ENCODE results near the gene AKNA.

AKNA gene

DNA sequence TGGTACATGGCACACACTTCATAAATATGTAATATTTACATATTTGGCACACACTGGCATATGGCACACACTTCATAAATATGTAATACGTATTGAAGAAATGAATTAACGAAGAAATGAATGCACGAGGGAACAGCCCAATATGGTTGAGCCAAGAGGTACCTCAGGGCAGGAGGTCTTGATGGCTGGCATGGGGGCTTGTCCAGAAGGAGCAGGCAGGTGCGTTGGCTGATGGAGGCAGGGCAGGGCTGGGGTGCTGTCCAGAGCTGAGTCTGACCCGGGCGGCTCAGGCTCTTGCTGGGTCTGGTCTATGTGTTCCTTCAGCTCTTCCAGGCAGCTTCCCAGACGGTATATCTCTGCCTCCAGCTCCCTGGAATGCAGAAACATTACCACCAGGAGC is 26.2 kb downstream of the AKNA start:
- no peaks in the 10 kb centered on the region for H3K27me3 ChIP-seq (ENCODE audit: insufficient read depth, low read length)
- no peak overlapping the region for H3K9ac ChIP-seq (ENCODE audit: low read length)
- H3K79me2 ChIP-seq (ENCODE audit: insufficient read depth, low read length) = no peaks in the 10 kb centered on the region
- H3K4me3 ChIP-seq (ENCODE audit: low read depth, low read length, poor library complexity, severe bottlenecking) = no peak overlapping the region
- no peaks in the 10 kb centered on the region for H3K9me2 ChIP-seq (ENCODE audit: low read depth, low read length)
- no peaks in the 10 kb centered on the region for H4K20me1 ChIP-seq (ENCODE audit: insufficient read depth, low read length)
- peaks cover 91% of the 10 kb centered on the region for H3K36me3 ChIP-seq (ENCODE audit: insufficient read depth, low read length)
- TF ChIP-seq, protein P1, sequence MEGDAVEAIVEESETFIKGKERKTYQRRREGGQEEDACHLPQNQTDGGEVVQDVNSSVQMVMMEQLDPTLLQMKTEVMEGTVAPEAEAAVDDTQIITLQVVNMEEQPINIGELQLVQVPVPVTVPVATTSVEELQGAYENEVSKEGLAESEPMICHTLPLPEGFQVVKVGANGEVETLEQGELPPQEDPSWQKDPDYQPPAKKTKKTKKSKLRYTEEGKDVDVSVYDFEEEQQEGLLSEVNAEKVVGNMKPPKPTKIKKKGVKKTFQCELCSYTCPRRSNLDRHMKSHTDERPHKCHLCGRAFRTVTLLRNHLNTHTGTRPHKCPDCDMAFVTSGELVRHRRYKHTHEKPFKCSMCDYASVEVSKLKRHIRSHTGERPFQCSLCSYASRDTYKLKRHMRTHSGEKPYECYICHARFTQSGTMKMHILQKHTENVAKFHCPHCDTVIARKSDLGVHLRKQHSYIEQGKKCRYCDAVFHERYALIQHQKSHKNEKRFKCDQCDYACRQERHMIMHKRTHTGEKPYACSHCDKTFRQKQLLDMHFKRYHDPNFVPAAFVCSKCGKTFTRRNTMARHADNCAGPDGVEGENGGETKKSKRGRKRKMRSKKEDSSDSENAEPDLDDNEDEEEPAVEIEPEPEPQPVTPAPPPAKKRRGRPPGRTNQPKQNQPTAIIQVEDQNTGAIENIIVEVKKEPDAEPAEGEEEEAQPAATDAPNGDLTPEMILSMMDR (IDR thresholded peaks at IDR 0.05; ENCODE audit: low read length) = no peak
- TF ChIP-seq EZH2 (IDR thresholded peaks at IDR 0.05; ENCODE audit: borderline replicate concordance, low read length) = no peak
- H3K4me1 ChIP-seq (ENCODE audit: insufficient read depth, low read length, severe bottlenecking) = peaks cover 21% of the 10 kb centered on the region
- H2AFZ ChIP-seq (ENCODE audit: low read length) = no peak overlapping the region
- no peak overlapping the region for H3K27ac ChIP-seq (ENCODE audit: low read depth, low read length, poor library complexity, severe bottlenecking)
- no peaks in the 10 kb centered on the region for H3K9me3 ChIP-seq (ENCODE audit: low read length)
- H3K4me2 ChIP-seq (ENCODE audit: low read length) = no peak overlapping the region
- H3F3A ChIP-seq (ENCODE audit: insufficient read depth, low read length) = peaks cover 3% of the 10 kb centered on the region; the same call in 1 of the 2 replicates

DNA sequence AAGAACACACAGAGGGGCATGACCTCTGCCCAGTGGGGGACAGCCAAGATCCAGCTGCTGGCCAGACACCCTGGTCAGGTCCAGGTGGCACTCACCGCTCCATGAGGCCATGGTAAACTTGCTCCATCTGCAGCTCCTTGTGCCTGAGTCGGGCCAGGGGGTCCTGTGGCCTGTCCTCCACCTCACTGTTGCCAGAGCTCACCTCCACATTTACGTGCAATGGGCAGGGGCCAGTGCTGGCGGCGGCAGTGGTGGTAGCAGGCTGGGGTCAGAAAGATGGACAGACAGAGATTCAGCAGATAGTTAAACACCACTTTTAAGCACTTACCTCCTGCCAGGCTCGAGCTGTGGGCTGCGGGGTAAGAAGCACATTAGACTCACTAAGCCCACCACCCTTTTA is 28.0 kb downstream of the AKNA start:
- peaks cover 5% of the 10 kb centered on the region for H3K4me1 ChIP-seq (ENCODE audit: insufficient read depth, low read length, severe bottlenecking)
- no peak overlapping the region for H3K9ac ChIP-seq (ENCODE audit: low read length)
- no peaks in the 10 kb centered on the region for H3K9me3 ChIP-seq (ENCODE audit: low read length)
- H3K9me2 ChIP-seq (ENCODE audit: low read depth, low read length) = no peaks in the 10 kb centered on the region
- H3K36me3 ChIP-seq (ENCODE audit: insufficient read depth, low read length) = peaks cover 100% of the 10 kb centered on the region
- no peaks in the 10 kb centered on the region for H4K20me1 ChIP-seq (ENCODE audit: insufficient read depth, low read length)
- no peak for TF ChIP-seq EZH2 (IDR thresholded peaks at IDR 0.05; ENCODE audit: borderline replicate concordance, low read length)
- TF ChIP-seq, protein P1 (IDR thresholded peaks at IDR 0.05; ENCODE audit: low read length) = no peak
- no peaks in the 10 kb centered on the region for H3F3A ChIP-seq (ENCODE audit: insufficient read depth, low read length)
- no peak overlapping the region for H3K27ac ChIP-seq (ENCODE audit: low read depth, low read length, poor library complexity, severe bottlenecking)
- H3K4me2 ChIP-seq (ENCODE audit: low read length) = no peak overlapping the region
- H2AFZ ChIP-seq (ENCODE audit: low read length) = no peak overlapping the region
- H3K79me2 ChIP-seq (ENCODE audit: insufficient read depth, low read length) = no peaks in the 10 kb centered on the region
- H3K27me3 ChIP-seq (ENCODE audit: insufficient read depth, low read length) = no peaks in the 10 kb centered on the region
- H3K4me3 ChIP-seq (ENCODE audit: low read depth, low read length, poor library complexity, severe bottlenecking) = no peak overlapping the region

DNA sequence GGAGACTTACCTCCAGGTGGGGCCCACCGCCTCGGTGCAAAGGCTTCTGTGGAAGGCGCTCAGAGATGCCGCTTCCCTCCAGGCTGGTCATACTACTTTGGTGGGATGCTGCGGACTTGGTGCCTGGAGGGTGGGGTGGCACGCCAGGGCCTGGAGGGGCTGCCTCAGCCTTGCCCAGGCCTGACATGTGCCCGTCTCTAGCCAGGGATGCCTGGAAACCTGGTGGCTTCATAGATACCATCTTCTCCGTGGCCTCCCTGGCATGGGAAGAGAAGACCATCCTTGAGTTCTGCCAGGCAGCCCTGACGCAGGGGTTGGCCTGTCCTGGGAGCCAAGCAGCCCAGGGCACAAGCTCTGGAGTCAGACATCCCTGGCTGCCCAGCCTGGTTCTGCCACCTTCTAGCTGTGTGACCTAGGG is 29.9 kb downstream of the AKNA start:
- no peak overlapping the region for H3K4me2 ChIP-seq (ENCODE audit: low read length)
- H3K9ac ChIP-seq (ENCODE audit: low read length) = no peak overlapping the region
- H4K20me1 ChIP-seq (ENCODE audit: insufficient read depth, low read length) = no peaks in the 10 kb centered on the region
- no peak overlapping the region for H3K4me3 ChIP-seq (ENCODE audit: low read depth, low read length, poor library complexity, severe bottlenecking)
- H2AFZ ChIP-seq (ENCODE audit: low read length) = no peak overlapping the region
- H3K4me1 ChIP-seq (ENCODE audit: insufficient read depth, low read length, severe bottlenecking) = no peaks in the 10 kb centered on the region
- H3F3A ChIP-seq (ENCODE audit: insufficient read depth, low read length) = no peaks in the 10 kb centered on the region
- H3K9me2 ChIP-seq (ENCODE audit: low read depth, low read length) = no peaks in the 10 kb centered on the region
- TF ChIP-seq, protein P1 (IDR thresholded peaks at IDR 0.05; ENCODE audit: low read length) = no peak
- no peak for TF ChIP-seq EZH2 (IDR thresholded peaks at IDR 0.05; ENCODE audit: borderline replicate concordance, low read length)
- peaks cover 95% of the 10 kb centered on the region for H3K36me3 ChIP-seq (ENCODE audit: insufficient read depth, low read length)
- H3K27me3 ChIP-seq (ENCODE audit: insufficient read depth, low read length) = no peaks in the 10 kb centered on the region
- no peak overlapping the region for H3K27ac ChIP-seq (ENCODE audit: low read depth, low read length, poor library complexity, severe bottlenecking)
- no peaks in the 10 kb centered on the region for H3K79me2 ChIP-seq (ENCODE audit: insufficient read depth, low read length)
- no peaks in the 10 kb centered on the region for H3K9me3 ChIP-seq (ENCODE audit: low read length)

All from OCI-LY1 (cell line).